Adrenal gland (tissue), 5 donors: ENCODE measurements around the gene KCNJ4.

Experiments
- POLR2A ChIP-seq, 2 donors: fragments of 450-650 bp; IDR thresholded peaks; one replicate each; pipeline ENCODE4 v1.6.1; 2017; ENCODE audit warnings: antibody characterized with exemption in 2 of 2, mild to moderate bottlenecking in 2 of 2, moderate library complexity in 1 of 2
- TF ChIP-seq, protein P1 (sequence below), 6 experiments: fragments of 450-650 bp in 4 of 6; fragments of 200-600 bp in 2 of 6; sonication (generic) in 1 of 6; IDR thresholded peaks; 1 replicate in 5 of 6; 2 replicates in 1 of 6; pipeline versions ENCODE4 v1.5.1 to v1.8.0; 2016 to 2021; ENCODE audit warnings: antibody characterized with exemption in 6 of 6, mild to moderate bottlenecking in 2 of 6, moderate library complexity in 1 of 6
- donor health status: DM: no; HTN: no; CAD: no.

DNA sequence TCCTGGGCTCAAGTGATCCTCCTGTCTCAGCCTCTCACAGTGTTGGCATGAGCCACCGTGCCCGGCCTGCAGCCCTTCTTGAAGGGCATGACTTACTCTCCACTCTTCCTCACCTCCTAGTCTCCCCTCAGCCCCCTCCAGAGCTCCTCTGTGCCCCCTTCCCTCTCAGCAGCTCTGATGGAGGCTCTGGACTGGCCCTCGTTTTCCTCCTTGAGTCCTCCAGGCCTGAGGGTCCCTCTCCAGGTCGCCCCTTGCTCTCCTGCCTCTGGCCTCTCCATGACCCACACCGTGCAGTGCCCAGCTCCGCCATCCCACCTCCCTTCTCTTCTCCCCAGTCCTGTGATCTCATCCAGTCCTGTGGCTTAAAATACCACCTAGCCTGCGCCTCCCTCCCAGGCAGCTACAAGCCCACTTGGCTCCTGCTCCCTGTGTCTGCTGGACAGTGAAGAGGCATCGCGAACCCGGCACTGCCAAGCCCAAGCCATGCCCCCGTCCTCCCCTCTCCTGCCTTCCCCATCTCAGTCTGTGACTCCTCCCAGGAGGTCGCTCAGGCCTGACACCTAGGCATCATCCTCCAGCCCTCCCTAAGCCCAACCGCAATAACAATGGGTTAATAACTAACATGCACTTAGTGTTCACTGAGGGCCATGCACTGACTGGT lies 11.9 kb downstream of the KCNJ4 start:
- TF ChIP-seq, protein P1, sequence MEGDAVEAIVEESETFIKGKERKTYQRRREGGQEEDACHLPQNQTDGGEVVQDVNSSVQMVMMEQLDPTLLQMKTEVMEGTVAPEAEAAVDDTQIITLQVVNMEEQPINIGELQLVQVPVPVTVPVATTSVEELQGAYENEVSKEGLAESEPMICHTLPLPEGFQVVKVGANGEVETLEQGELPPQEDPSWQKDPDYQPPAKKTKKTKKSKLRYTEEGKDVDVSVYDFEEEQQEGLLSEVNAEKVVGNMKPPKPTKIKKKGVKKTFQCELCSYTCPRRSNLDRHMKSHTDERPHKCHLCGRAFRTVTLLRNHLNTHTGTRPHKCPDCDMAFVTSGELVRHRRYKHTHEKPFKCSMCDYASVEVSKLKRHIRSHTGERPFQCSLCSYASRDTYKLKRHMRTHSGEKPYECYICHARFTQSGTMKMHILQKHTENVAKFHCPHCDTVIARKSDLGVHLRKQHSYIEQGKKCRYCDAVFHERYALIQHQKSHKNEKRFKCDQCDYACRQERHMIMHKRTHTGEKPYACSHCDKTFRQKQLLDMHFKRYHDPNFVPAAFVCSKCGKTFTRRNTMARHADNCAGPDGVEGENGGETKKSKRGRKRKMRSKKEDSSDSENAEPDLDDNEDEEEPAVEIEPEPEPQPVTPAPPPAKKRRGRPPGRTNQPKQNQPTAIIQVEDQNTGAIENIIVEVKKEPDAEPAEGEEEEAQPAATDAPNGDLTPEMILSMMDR (IDR thresholded peaks at IDR 0.05), result no peak
- no peak for TF ChIP-seq POLR2A (IDR thresholded peaks at IDR 0.05)
